ENCODE measurements around the gene RCN1. TPM values are rescaled to one million over a fixed set of nuclear protein-coding genes. Genes with fewer than 3 reads are reported as not detected.

Gene RCN1
- total RNA-seq, 1 experiment from 2014 or later: 99.8 TPM

DNA sequence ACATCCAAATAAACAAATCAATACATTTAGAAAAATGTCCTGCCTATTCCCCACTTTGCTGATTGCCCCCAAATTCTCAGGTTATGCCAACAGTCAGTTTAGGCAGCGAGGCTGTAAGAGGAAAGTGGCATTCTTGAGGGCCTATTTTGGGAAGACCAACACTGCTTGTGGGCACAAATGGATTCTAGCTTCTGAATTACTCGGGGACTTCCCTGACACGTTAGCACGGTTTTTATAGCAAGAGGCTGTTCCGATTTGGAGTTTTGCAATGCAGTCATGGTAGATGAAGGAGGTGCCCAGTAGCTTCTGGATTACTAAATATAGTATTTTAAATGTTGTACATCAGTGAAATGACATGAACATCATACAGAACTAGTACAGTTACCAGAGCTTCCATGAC, 13.1 kb downstream of the RCN1 start:
- Histone ChIP-seq H2AFZ (ENCODE audit: low read depth, low read length, poor library complexity, severe bottlenecking) (no peak overlapping the region), H3K4me2 (ENCODE audit: low read length) (no peak overlapping the region), H3K9me2 (ENCODE audit: insufficient read depth) (no peaks in the 10 kb centered on the region), H3K79me2 (ENCODE audit: insufficient read depth, low read length) (no peaks in the 10 kb centered on the region), H3K4me1 (ENCODE audit: control insufficient read depth in 1 of 2, insufficient read depth in 2 of 2, low read length in 2 of 2) (no peaks in the 10 kb centered on the region), H3K27ac (ENCODE audit: low read depth, low read length) (no peak overlapping the region), H3K9ac (ENCODE audit: low read length) (no peak overlapping the region), H3K27me3 (ENCODE audit: insufficient read depth, low read length) (no peaks in the 10 kb centered on the region), H3K4me3 (replicated peaks in 1 of 2; ENCODE audit: low read depth in 1 of 2, low read length in 2 of 2) (no peak overlapping the region), H3K9me3 (ENCODE audit: control insufficient read depth in 1 of 2, insufficient read depth in 1 of 2, low read depth in 1 of 2, low read length in 2 of 2) (no peaks in the 10 kb centered on the region), H4K20me1 (ENCODE audit: insufficient read depth) (no peaks in the 10 kb centered on the region), H3K36me3 (ENCODE audit: control insufficient read depth in 1 of 2, insufficient read depth in 2 of 2, low read length in 2 of 2) (peaks cover 24 to 32% of the 10 kb centered on the region in 2 experiments; a peak in 3 of 4 replicates)
- CTCF ChIA-PET: no interaction called here
- TF ChIP-seq SP1 (IDR thresholded peaks at IDR 0.05; ENCODE audit: low read depth): no peak
- TF ChIP-seq ELF1 (IDR thresholded peaks at IDR 0.05; ENCODE audit: borderline replicate concordance, low read depth): no peak
- no peak for TF ChIP-seq YY1 (IDR thresholded peaks at IDR 0.05; ENCODE audit: extremely low read depth, insufficient replicate concordance, low read depth, low read length)
- TF ChIP-seq MAX (IDR thresholded peaks at IDR 0.05): no peak
- TF ChIP-seq ZFX (IDR thresholded peaks at IDR 0.05): no peak
- no peak for TF ChIP-seq EZH2phosphoT487 (IDR thresholded peaks at IDR 0.05; ENCODE audit: borderline replicate concordance)
- no peak for TF ChIP-seq POLR2AphosphoS5 (IDR thresholded peaks at IDR 0.05; ENCODE audit: low read depth, low read length)
- no peak for TF ChIP-seq CTCF (IDR thresholded peaks at IDR 0.05 in 2 of 3, conservative IDR thresholded peaks at IDR 0.05 in 1 of 3; ENCODE audit: borderline replicate concordance in 1 of 3, insufficient read depth in 1 of 3, low read depth in 2 of 3, low read length in 2 of 3)
- TF ChIP-seq EGR1 (IDR thresholded peaks at IDR 0.05; ENCODE audit: low read depth): no peak
- TF ChIP-seq EZH2 (IDR thresholded peaks at IDR 0.05): no peak
- TF ChIP-seq, protein P1, sequence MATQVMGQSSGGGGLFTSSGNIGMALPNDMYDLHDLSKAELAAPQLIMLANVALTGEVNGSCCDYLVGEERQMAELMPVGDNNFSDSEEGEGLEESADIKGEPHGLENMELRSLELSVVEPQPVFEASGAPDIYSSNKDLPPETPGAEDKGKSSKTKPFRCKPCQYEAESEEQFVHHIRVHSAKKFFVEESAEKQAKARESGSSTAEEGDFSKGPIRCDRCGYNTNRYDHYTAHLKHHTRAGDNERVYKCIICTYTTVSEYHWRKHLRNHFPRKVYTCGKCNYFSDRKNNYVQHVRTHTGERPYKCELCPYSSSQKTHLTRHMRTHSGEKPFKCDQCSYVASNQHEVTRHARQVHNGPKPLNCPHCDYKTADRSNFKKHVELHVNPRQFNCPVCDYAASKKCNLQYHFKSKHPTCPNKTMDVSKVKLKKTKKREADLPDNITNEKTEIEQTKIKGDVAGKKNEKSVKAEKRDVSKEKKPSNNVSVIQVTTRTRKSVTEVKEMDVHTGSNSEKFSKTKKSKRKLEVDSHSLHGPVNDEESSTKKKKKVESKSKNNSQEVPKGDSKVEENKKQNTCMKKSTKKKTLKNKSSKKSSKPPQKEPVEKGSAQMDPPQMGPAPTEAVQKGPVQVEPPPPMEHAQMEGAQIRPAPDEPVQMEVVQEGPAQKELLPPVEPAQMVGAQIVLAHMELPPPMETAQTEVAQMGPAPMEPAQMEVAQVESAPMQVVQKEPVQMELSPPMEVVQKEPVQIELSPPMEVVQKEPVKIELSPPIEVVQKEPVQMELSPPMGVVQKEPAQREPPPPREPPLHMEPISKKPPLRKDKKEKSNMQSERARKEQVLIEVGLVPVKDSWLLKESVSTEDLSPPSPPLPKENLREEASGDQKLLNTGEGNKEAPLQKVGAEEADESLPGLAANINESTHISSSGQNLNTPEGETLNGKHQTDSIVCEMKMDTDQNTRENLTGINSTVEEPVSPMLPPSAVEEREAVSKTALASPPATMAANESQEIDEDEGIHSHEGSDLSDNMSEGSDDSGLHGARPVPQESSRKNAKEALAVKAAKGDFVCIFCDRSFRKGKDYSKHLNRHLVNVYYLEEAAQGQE (IDR thresholded peaks at IDR 0.05; ENCODE audit: low read depth): no peak
- TF ChIP-seq, protein P2, sequence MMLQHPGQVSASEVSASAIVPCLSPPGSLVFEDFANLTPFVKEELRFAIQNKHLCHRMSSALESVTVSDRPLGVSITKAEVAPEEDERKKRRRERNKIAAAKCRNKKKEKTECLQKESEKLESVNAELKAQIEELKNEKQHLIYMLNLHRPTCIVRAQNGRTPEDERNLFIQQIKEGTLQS (IDR thresholded peaks at IDR 0.05): no peak
- no peak for TF ChIP-seq FOSL1 (IDR thresholded peaks at IDR 0.05; ENCODE audit: low read depth)
- RAD21 ChIA-PET (ENCODE audit: low non-redundant PET in 1 of 2, low total read pairs in 2 of 2, uncharacterized antibody in 2 of 2, unreplicated experiment in 2 of 2): no interaction called here
- DNase-seq (ENCODE audit: low read depth, low spot score) (no peak), ATAC-seq (no peak)
- intact Hi-C loops (cut with micrococcal nuclease): no loop called here
- POLR2A ChIA-PET: no interaction called here
- BruUV-seq (replicated peaks): no TSS peak
